H1 (cell line): Measurements from ENCODE around the gene MYBPC2.

Source experiments
- CBX5 ChIP-seq: fragments of 300-800, 300-1000 bp; sonication (generic); IDR thresholded peaks from 2 replicates; pipeline ENCODE4 v1.7.1; 2016; ENCODE audit warnings: antibody characterized with exemption, low read length, low read depth
- CTCF ChIP-seq, 3 experiments: IDR thresholded peaks; 1 replicate in 2 of 3; 2 replicates in 1 of 3; pipeline versions ENCODE4 v1.5.1 to v1.6.1; 2011; ENCODE audit warnings: low read length in 3 of 3, mild to moderate bottlenecking in 3 of 3, inconsistent platforms in 2 of 3, low read depth in 1 of 3, moderate library complexity in 1 of 3; ENCODE audit not compliant: insufficient read depth in 1 of 3; ENCODE audit errors: control extremely low read depth in 1 of 3
- EZH2 ChIP-seq: fragments of 200-600 bp; sonication (generic); IDR thresholded peaks from 2 replicates; pipeline ENCODE4 v1.7.1; 2012; ENCODE audit warnings: low read depth, mild to moderate bottlenecking, moderate library complexity, low read length, inconsistent platforms; ENCODE audit not compliant: severe bottlenecking
- JUND ChIP-seq: IDR thresholded peaks from 2 replicates; pipeline ENCODE4 v1.6.1; 2011; ENCODE audit warnings: mild to moderate bottlenecking, improper control_type of control experiment, low read length
- KDM5A ChIP-seq: fragments of 200-600 bp; IDR thresholded peaks from 2 replicates; pipeline ENCODE4 v1.7.1; 2012; ENCODE audit warnings: mild to moderate bottlenecking, low read length, inconsistent platforms, mixed read lengths
- NRF1 ChIP-seq: IDR thresholded peaks from 2 replicates; pipeline ENCODE4 v1.6.1; 2011; ENCODE audit warnings: mild to moderate bottlenecking, low read depth, low read length, improper control_type of control experiment
- POLR2A ChIP-seq, 2 experiments: IDR thresholded peaks; 1 replicate in 1 of 2; 2 replicates in 1 of 2; pipeline ENCODE4 v1.6.1; 2011; ENCODE audit warnings: low read depth in 2 of 2, low read length in 2 of 2, mild to moderate bottlenecking in 2 of 2; ENCODE audit errors: control extremely low read depth in 1 of 2
- POU5F1 ChIP-seq: IDR thresholded peaks from 2 replicates; pipeline ENCODE4 v1.6.1; 2011; ENCODE audit warnings: low read depth, mild to moderate bottlenecking, low read length, moderate library complexity
- SIN3A ChIP-seq, 2 experiments: IDR thresholded peaks in 1 of 2; conservative IDR thresholded peaks in 1 of 2; 2 replicates each; pipeline ENCODE4 v1.6.1; 2011 to 2012; ENCODE audit warnings: low read length in 2 of 2, improper control_type of control experiment in 1 of 2, low read depth in 1 of 2, mild to moderate bottlenecking in 1 of 2
- USF2 ChIP-seq: IDR thresholded peaks from 2 replicates; pipeline ENCODE4 v1.6.1; 2011; ENCODE audit warnings: low read length, improper control_type of control experiment
- ZNF274 ChIP-seq: IDR thresholded peaks from 2 replicates; pipeline ENCODE4 v1.7.0; 2012; ENCODE audit warnings: low read length, borderline replicate concordance; ENCODE audit errors: extremely low read depth

GRCh38 chr19:50492303-50493052 is 59.8 kb downstream of the MYBPC2 start:
- TF ChIP-seq NRF1, result no peak
- TF ChIP-seq SIN3A (conservative IDR thresholded peaks at IDR 0.05 in 1 of 2, IDR thresholded peaks at IDR 0.05 in 1 of 2; ENCODE audit: low read depth in 1 of 2, low read length in 2 of 2), result no peak
- no peak for TF ChIP-seq POLR2A (IDR thresholded peaks at IDR 0.05; ENCODE audit: control extremely low read depth in 1 of 2, low read depth in 2 of 2, low read length in 2 of 2)
- no peak for TF ChIP-seq KDM5A
- TF ChIP-seq CTCF (IDR thresholded peaks at IDR 0.05; ENCODE audit: control extremely low read depth in 1 of 3, insufficient read depth in 1 of 3, low read depth in 1 of 3, low read length in 3 of 3), result no peak
- no peak for TF ChIP-seq USF2
- TF ChIP-seq JUND, result no peak
- no peak for TF ChIP-seq ZNF274
- no peak for TF ChIP-seq EZH2
- TF ChIP-seq CBX5, result no peak
- no peak for TF ChIP-seq POU5F1
